Measurements from ENCODE around the gene RPL5. TPM values are rescaled to one million over a fixed set of nuclear protein-coding genes. Genes with fewer than 3 reads are reported as not detected.
"Not testable (repeated sequence)": the region's sequence is repeated elsewhere in the genome, so short reads cannot be mapped to it uniquely, and the experiment has no call there.

RPL5 gene
- polyA plus RNA-seq (ENCODE audit: insufficient read length), result 2,645 TPM

GRCh38 chr1:92831762-92832536, at the start of gene RPL5:
Gene RPL5, plus strand, starts transcription at chr1:92832040. Its CDS starts 75 bp downstream, at chr1:92832115.
- peak; percentile 96 for DNase-seq (ENCODE audit: low read depth)

- DNase-seq (ENCODE audit: low read depth), result not testable (repeated sequence)
These were observed 48.3 kb upstream of the RPL5 start for GRCh38 chr1:92783550-92783949.

- DNase-seq (ENCODE audit: low read depth), result peak; percentile 22
These were observed 47.7 kb upstream of the RPL5 start for GRCh38 chr1:92784021-92784638.

GRCh38 chr1:92784639-92785500, 47.0 kb upstream of the RPL5 start, which contains the start of gene EVI5:
Gene EVI5, minus strand, starts transcription at chr1:92785108. Its CDS starts 48,562 bp downstream, at chr1:92736546.
- peak; percentile 94 for DNase-seq (ENCODE audit: low read depth)

GRCh38 chr1:92786111-92786901, 45.5 kb upstream of the RPL5 start:
- no peak for DNase-seq (ENCODE audit: low read depth)

GRCh38 chr1:92790081-92790480, 41.8 kb upstream of the RPL5 start:
- no peak for DNase-seq (ENCODE audit: low read depth)

- DNase-seq (ENCODE audit: low read depth), result no peak
These were observed 41.0 kb upstream of the RPL5 start for GRCh38 chr1:92790867-92791266.

- DNase-seq (ENCODE audit: low read depth), result no peak
These were observed 40.3 kb upstream of the RPL5 start for GRCh38 chr1:92791487-92792066.

- DNase-seq (ENCODE audit: low read depth), result no peak
These were observed 39.5 kb upstream of the RPL5 start for GRCh38 chr1:92792340-92792782.

- no peak for DNase-seq (ENCODE audit: low read depth)
These were observed 36.7 kb upstream of the RPL5 start for GRCh38 chr1:92795166-92795565.

GRCh38 chr1:92797297-92797696, 34.5 kb upstream of the RPL5 start:
- no peak for DNase-seq (ENCODE audit: low read depth)

- no peak for DNase-seq (ENCODE audit: low read depth)
These were observed 33.9 kb upstream of the RPL5 start for GRCh38 chr1:92797961-92798360.

GRCh38 chr1:92803140-92803887, 28.5 kb upstream of the RPL5 start:
- DNase-seq (ENCODE audit: low read depth), result no peak

- no peak for DNase-seq (ENCODE audit: low read depth)
These were observed 27.1 kb upstream of the RPL5 start for GRCh38 chr1:92804721-92805201.

GRCh38 chr1:92805216-92805615, 26.6 kb upstream of the RPL5 start:
- no peak for DNase-seq (ENCODE audit: low read depth)

GRCh38 chr1:92808381-92808780, 23.5 kb upstream of the RPL5 start:
- DNase-seq (ENCODE audit: low read depth), result no peak

- no peak for DNase-seq (ENCODE audit: low read depth)
These were observed 15.1 kb upstream of the RPL5 start for GRCh38 chr1:92816732-92817131.

- no peak for DNase-seq (ENCODE audit: low read depth)
These were observed 14.6 kb upstream of the RPL5 start for GRCh38 chr1:92817137-92817697.

GRCh38 chr1:92817986-92818764, 13.7 kb upstream of the RPL5 start:
- DNase-seq (ENCODE audit: low read depth), result no peak
